Pulmonary artery endothelial cell (primary cell): Measurements from ENCODE around the gene MARK1. TPM values are rescaled to one million over a fixed set of nuclear protein-coding genes. Genes with fewer than 3 reads are reported as not detected.

ENCODE experiments used
- DNase-seq: peaks from one replicate; pipeline ENCODE4 v3.0.0-alpha.2; 2011; ENCODE audit warnings: low read depth, low spot score
- total RNA-seq: library from RNA; depleted of rRNA; stranded (reverse); fragments of >200 nt; gene quantifications from 2 replicates; pipeline ENCODE4 v1.2.3, GENCODE V29; 2014

The MARK1 gene
- total RNA-seq, 1 donor from 2014 or later, result 0.99 TPM

DNA sequence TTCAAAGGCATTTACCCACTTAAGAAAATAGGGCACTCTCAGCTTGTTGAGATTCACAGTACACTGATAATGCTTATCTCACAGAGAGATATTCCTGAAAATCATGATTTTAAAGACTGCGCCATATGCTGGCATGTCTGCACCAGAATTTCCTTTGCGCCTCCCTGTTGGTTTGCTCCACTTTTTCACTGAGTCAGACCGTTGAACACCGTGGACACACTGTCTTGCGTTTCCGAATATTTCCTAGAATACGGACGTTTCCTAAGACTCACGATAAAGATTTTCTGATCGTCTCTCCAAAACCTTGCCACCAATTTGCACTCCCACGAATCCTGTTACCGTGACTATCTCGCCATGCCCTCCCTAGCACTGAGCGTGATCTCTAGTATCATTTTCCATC, 161.7 kb downstream of the MARK1 start:
- no peak for DNase-seq

DNA sequence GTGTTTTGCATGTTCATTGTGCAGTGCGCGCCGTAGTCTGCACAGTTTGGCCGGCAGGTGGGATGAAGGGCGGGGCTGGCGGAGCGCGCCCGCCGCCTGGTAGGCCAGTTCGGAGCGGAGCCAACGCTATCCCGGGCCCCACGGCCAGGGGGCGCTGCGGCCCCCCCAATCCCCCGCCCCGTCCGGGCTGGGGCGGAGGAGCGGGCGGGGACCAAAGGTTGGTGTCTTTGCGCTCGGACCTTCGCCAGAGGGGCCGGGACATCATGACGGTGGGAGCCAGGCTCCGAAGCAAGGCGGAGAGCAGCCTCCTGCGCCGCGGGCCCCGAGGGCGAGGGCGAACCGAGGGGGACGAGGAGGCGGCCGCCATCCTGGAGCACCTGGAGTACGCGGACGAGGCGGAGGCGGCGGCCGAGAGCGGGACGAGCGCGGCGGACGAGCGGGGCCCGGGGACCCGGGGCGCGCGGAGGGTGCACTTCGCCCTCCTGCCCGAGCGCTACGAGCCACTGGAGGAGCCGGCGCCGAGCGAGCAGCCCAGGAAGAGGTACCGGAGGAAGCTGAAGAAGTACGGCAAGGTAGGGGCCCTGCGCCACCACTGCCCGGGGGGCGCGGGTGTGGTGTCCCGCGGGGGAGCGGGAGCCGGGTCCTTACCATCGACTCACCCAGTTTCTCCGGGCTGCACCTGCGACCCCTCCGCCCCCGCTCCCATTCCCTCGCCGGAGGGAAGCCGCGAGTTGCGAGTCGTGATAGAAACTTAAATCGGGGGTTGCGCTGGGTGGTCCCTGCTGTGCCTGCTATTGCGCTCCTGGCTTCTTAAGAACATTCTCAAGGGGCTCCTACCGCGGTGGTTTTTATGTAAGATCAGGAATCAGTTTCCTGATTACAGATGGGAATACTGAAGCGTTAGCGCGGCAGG, 162.5 kb downstream of the MARK1 start, which contains the start of gene C1orf115:
Gene C1orf115 (plus strand): TSS at position 224 of the 913 bp plus-strand sequence. CDS start 40 bp downstream, at position 264.
- DNase-seq, result peak; percentile 24

DNA sequence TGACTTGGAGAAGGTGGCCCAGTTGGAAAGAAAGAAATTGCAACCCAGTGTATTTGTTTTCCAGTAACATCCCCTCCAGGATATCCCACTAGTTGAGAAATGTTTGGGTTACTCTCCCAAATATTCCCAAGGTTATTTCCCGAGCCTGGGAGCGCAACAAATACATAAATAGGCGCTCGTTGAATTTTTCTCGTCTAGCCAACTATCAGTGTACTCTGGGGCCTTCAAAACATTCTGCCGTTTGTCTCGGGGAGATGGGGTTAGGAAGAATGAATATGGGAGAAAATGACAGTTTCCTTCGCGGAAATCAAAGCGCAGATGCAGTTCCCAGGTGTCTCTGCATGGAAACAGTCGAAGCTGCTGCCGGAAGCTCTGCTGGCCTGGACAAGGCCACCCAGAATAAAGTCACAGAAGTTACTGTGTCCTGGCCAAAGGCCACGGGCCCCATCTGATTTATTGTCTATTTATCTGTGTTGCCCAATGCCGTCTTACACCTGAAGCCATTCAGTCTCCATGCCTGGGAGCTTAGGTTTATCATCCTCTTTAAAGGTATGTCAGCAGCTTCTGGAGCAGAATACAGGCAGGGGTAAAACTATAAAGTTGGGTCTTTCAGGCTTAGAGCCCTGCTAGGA, 163.2 kb downstream of the MARK1 start:
- DNase-seq, result no peak

DNA sequence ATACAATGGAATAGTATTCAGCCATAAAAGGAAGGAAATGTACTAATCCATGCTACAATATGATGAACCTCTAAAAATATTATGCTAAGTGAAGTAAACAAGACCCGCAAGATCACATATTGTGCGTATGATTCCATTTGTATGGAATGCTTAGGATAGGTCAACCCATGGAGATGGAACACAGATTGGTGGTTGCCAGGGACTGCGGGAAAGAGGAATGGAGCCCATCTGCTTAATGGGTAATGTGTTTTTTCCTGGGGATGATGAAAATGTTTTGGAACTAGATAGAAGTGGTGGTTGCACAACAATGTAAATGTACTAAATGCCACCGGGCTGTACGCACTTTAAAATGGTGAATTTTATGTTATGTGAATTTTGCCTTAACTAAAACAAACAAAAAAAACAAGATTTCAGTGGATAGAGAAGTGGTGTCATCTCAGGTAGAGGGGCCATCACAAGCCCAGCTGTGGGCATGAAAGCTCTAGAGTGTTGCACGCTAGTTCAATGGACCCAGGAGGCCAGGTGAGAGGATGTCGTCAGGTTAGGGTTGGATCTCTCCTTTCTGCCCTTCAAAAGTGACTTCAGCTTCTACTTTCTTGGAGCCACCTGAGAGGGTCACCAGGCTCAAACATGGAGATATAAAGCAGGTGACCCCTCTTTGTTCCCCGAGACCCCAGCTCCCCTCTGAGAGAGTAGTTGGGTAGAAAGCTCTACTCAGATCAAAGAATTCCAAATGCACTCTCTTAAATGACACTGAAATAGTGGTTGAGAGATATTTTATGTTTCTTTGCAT, 164.7 kb downstream of the MARK1 start:
- no peak for DNase-seq

DNA sequence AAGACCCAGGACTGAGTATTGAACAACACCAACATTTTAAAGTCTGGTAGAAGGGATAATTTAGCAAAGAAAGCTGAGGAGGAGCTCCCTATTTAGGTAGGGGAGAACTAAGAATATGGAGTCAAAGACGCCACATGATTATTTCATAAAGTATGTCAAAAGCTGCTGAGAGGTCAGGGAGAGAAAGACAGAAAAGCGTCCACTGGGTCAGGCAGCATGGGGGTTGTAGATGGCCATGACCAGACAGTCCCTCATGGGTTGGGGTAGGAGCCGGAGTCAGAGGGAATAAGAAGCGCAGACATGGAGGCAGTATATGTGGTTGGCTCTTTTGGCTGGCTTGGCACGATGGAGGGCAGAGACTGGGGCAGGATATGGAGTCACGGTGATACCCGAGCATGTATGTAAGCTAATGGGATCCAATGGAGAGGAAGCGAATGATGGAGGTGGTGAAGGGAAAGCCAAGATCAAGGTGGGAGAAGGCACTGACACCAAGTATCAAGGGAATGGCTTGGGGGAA, 167.0 kb downstream of the MARK1 start:
- DNase-seq, result no peak

DNA sequence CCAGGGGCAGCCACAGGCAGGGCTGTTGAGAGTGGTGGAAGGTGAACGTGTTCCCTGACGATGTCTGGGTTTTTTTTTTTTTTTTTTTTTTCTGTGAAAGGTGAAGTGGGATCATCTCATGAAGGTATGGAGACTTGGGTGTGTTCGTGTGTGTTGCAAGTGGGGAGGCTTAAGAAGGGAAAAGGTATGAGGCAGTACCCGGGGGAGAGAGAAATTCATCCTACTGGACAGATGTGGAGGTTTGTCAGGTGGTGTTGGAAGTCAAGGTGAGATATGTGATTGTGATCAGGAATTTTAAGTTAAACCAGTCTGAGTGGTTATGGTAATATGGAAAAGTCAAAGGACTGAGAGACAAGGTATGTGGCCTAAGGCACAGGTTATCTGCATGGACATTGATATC, 167.5 kb downstream of the MARK1 start:
- DNase-seq, result no peak

DNA sequence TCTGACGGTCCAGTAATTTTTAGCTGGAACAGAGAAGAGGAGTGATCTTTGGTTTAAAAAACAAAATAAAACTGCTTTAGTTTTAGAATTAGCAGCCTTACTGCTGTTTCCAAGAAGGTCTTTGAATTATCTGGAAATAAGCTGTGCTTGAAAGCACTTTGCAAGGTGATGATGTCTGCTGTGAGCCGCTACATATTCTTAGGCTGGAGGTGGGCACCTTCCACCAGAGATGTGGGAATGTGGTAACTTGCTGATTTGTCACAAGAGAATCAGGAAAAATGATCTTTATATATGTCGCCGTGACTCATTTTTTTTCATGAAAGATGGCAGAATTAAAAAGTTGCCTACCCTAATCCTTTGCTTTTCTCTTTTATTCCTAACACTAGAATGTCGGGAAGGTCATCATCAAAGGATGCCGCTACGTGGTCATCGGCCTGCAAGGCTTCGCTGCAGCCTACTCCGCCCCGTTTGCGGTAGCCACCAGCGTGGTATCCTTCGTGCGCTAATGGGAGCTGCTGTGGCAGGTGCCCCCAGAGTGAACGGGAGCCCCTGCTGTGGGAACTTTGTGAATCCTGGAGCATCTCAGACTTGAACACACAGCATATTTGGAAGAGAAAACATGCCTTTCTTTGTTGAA, 168.4 kb downstream of the MARK1 start:
- no peak for DNase-seq

DNA sequence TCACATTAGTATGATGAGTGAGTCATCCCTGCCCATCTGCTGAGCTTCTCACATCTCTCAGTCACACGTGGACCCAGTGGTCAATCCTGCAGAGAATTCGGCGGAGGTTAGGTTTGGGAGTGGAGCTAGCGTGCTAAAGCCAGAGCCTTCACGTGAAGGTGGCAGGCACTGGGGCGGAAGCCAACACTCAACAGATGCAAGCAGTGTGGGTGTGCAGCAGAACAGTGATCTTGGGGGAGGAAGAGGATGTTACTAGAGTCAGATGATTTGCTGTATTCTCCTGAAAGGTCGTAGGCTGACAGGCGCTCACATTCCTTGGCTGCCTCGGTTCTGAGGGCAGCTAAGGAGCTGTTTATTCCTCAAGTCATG, 168.9 kb downstream of the MARK1 start:
- no peak for DNase-seq

DNA sequence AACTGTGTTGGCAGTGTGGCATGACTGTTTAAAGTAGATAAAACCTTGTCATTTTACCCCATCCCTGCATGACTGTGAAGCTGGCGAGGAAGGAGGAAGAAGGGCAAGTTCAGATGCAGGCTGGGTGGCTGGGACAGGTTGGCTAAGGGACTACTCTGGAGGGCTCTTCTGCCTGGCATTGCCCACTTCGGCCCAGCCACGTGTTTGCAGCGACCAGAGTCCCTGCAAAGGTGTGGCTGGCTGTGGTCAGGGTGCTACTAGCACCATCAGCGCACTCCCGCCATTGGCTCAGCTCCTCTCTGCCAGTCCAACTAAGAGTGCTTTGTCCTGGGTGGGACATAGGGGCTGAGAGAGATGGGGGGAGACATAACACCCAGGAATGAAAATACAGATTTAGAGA, 169.4 kb downstream of the MARK1 start:
- DNase-seq, result no peak

DNA sequence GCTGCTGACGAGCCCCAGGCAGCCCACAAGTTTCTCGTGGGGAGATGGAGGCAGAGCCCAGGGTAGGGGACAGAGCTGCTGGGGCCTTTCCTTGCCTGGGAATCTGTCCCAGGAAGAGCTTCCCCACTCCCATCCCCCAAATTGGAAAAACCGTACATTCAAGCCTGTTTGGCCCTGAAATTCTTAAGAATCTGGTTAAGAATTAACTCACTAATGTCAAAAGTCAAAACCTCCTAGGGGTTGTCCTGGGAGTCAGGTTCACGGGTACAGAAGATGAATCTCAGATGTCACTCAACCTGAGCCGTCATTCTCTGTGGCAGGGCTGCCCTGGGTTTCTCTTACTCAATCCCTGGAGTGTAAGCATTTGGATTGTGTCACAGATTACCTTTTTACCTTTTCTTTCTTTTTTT, 170.7 kb downstream of the MARK1 start:
- DNase-seq, result no peak

DNA sequence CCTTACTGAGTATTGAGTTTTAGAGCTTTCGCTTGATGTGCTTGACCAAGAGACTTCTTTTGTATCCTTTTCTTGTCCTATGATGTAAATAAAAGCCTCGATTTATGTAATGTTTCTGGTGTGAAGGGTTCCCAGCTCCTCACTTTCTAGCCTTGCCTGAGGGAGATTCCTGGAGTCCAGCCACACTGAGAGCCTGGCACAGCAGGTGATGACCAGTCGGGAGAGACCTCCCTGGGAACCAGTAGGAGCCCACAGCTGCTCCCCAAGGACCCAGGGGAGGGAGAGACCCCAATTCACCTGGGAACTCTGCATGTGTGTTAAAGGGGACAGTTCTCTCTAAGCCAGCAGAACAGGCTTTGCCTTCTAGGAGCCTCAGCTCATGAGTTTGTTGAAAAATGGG, 171.1 kb downstream of the MARK1 start:
- DNase-seq, result no peak

DNA sequence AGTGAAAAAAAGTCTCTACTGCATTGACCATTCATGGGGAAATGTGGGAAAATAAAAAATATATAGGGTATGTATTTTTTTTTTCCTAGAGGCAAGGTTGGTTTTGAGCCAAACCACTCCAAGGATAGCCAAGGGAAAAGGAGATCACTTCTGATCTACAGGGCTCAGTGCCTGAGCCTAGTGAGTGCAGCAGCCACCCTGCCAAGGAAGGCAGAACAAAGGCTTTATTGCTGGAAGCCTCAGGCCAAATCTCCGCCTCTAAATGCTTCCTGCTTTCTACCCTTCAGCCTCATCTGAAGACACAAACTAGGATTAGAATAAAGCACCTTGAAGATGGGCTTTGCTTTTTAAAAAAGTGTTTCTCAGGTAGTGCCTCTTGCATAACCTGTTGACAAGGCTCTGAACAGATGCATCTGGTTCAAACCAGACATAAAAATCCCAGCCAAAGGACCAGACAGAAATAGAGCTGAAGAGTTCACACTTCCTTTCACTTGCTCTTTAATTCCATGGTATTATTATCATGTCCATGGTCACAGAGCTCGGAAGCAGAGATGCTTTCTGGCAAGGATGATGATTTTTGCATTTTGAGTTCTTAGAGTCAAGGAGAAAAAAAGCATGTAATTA, 172.7 kb downstream of the MARK1 start:
- DNase-seq, result no peak

DNA sequence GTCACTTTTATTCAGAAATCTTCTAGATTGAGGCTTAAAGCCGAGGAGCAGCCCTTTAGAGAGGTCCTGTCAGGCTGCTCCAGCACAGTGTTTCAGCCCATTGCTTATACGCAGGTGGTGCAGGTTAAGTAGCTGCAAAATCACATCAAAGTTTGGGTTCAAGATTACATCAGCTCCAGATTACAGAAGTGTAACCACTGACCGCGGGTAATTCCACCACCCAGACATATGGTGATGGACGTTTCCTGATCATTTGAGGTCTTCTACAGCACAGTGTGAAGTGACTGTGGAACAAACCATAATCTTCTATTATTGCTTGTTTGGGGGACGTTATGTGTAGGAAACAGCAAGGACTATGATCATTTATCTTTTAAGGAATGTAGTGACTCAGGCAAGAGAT, 174.0 kb downstream of the MARK1 start:
- no peak for DNase-seq

DNA sequence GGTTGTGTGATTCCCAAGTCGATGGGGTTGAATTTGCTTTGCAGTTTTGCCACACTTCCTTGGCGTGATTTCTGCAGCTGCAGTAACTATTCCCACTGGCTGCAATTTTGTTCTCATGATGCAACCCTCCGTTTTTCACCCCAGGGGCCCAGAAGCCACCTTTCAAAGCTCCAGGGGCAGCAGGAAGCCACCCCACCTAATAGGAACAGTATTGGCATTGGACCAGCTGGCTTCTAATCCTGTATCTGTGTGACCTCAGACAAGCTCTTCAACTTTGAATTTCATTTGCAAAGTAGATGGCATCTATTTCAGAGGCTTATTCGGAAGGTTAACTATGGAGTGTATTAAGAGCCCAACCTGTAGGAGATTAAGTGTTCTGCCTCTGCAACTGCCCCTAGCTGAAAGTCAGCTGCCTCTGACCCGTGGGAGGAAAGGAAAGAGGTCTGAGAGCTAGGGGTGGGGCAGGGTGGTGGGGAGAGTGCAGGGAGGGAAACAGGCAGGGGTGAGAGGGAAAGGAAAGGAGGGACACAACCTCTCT, 174.9 kb downstream of the MARK1 start:
- DNase-seq, result no peak

DNA sequence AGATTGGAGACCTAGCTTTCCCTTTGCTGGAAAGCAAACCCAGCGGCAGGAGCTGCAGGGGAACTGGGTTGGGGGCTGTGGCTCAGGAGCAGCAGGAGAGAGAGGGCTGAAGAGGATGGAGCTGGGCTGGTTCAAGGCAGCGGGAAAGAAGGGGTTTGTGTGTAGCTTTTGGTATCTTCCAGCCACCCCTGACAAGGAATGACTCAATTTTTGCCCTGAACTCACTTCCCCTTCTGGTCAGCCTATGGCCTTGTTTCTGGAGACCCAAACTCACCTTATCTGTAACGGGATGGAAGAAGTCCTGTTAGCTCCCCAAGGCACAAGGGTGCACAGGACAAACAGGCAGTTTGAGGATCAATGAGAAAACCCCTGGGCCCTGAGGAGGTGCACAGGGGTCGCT, 175.4 kb downstream of the MARK1 start:
- DNase-seq, result no peak

DNA sequence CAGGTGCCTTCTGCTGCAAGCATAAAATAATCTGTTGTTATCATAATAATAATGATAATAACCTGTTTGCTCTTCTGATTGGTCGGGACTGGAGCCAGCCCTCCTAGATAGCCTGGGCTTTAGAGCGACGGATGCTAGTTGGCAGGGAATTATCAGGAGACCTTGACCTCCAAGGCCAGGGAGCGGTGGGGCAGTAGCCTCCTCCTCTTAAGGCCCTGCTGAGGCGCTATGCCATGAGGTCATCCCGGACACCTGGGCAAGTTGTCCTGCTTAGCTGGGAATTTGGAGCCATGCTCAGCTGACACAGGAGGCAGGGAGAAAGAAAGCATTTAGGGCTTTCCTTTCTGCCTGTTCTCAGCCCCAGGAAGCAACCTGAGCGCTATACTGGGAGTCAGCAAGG, 177.8 kb downstream of the MARK1 start:
- no peak for DNase-seq

DNA sequence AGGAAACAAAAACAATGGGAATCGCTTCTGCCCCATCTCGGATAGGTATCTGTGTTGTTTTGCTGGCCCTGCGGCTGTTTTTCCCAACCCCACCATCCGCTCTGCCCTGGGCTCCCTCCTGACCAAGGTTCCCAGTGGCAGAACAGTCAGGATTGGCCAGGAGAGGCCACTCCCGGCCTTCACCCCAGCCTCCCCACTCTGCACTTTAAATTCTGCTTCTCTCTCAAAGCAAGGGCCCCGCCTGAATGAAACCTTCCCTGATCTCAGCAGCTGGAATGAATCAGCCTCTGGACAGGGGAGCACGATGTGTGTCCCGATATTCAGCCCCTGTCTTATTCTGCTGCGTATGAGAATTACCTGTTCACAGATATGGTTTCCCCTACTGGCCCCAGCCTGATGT, 178.5 kb downstream of the MARK1 start:
- no peak for DNase-seq

DNA sequence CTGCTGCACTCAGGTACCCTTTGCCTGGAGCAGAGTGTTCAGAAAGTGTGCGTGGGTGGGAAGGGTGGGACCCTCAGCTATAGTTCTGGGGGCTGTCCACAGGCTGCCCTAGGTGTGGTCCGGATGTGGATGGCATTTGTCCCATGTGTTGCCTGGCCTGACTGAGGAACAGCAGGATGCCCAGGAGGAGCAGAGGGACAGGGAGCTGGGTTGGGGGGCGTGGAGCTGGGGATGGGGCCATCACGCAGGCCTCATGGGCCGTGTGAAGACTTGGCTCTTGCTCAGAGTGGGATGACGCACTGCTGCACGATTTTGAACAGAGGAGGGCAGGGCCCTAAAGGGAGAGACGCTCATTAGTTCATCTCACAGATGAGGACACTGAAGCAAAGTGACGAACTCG, 179.2 kb downstream of the MARK1 start:
- no peak for DNase-seq

DNA sequence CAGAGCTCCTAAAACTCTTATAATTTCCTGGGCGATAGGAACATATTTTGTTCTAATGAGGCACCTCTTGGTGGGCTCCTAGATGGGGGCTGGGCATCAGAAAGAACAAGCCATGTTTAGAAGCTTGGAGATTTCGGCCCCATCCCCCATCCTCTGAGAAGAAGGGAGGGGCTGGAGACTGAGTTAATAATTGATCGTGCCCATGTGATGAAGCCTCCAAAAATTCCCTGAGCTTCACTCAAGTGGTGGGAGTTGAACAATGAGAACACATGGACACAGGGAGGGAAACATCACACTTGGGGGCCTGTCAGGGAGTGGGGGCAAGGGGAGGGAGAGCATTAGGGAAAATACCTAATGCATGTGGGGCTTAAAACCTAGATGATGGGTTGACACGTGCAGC, 180.3 kb downstream of the MARK1 start:
- no peak for DNase-seq

DNA sequence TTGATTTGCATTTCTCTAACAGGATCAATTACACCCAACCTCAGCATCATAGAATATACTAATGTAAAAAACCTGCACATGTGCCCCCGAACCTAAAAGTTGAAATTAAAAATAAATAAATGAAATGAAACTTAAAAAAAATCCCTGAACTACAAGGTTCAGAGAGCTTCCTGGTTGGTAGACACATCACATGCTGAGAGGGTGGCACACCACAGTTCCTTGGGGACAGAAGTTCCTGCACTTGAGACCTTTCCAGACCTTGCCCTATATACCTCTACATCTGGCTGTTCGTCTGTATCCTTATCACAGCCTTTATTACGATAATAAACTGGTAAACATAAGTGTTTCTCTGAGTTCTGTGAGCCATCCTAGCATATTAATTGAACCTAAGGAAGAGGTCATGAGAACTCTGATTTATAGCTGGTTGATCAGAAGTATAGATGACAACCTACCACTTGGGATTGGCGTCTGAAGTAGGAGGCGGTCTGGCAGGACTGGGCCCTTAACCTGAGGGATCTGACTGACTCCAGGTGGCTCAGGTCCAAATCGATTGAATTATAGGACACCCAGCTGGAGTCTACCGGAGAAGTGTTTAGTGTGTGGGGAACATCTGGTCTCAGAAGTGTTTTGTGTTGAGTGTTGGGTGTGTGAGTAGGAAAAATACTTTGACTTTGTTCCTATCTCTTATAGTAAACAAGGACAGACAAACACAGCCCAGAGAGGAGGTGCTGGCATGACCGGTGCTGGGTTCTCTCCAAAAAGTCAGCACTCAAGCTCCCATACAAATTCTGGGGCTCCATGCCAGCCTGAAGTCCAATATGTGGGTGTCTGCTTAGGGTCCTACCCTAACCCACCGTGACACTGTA, 181.2 kb downstream of the MARK1 start:
- no peak for DNase-seq
